C1 segment of cervical spinal cord (tissue), 14 donors: ENCODE measurements around the gene LCK.

ENCODE experiments used
- DNase-seq, 14 donors: peaks; one replicate each; lab custom pipeline; 2025; lab: John Stamatoyannopoulos, UW

The LCK gene

DNA sequence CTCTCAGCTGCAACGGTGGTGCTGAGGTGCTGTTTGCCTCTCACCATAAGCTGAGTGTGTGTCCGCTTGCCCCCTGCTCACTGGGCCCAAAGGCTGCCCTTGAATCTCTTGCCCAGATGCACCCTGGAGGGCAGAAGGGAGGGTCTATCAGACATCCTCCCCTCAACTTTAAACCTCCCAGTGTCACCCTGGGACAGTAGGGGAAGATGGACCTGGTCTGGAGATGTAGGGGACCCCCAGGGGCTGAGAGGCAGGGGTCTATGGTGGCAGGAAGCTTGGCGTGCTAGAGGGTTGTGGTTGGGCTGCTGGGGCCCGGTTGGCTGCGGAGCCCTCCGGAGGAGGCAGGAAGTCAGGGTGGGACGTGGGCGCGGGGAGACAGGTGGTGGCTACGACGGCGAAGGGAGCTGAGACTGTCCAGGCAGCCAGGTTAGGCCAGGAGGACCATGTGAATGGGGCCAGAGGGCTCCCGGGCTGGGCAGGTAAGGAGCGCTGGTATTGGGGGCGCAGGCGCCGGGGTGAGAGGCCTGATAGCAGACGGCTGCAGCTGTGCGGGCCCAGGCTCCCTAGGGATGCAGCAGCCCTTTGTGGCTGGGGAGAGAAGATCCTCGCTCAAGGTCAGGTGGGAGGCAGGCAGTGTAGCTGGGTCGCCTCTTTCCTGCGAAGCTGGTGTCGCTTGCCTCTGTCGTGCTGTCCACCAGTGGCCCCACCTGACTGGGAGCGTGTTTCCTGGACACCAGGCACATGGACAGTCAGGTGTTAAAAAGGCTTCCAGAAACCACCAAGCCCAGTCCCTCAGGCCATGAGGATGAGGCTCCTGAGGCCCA is at the start of gene LCK:
LCK (plus strand) TSS at position 373 of the 824 bp plus-strand sequence. CDS start 23,065 bp downstream, outside the sequence.
- DNase-seq = no peak

DNA sequence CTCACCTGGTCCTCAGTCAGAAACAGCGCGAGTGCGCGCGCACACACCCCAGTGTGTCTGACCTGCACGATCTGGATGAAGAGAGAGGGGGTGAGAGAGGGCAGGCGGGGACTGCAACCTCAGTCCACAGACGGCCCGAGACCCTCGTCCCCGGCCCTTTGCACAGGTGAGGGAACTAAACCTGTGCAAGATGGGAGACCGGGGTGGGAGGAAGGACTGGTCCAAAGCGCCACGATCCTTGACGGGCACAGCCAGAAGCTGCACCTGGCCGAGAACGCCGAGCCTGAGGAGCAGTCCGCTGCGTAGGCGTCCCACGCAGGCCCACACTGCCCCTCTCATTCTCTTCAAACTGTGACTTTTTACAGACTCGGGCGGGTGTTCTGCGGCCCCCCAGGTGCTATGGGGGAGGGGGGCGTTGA is 46.1 kb upstream of the LCK start:
- DNase-seq = no peak

DNA sequence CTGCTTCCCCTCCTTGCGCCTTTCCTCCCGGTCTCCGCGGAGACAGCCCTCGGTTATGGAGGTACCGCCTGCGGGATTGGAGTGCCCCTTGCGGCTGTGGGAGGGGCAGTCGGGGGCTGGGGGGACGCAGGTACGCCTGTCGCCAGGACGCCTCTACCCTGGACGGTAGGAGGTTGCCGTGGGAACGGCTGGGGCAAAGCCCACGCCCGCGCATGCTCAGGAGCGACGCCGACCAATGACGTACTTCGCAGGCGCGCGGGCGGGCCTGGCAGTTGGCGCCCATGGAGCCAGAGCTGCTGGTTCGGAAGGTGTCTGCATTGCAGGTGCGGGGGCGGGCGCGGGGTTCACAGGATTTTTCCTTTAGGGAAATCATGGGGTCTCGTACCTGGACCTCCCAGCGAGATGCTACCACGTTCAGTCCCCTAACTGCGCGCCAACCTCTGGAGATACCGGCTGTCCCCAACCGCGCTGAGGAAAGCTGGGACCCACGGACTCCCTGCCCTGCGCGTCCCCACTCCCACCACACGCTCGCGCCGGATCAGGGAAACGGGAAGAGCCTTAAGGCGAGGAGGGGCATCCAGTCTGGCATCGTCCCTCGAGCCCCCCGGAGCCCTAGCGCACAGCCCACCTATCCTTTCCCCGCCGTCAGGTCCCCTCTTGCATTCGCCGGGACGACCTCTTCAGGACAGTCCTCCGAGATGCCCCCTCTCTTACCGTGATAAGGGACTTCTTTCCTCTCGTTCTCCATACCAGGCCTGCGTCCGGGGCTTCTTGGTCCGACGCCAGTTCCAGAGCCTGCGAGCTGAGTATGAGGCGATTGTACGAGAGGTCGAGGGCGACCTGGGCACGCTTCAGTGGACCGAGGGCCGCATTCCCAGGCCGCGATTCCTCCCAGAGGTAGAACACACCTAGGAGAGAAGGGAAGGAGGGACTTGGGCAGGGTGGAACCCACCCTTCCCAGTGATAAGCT is 45.4 kb upstream of the LCK start, which contains the start of gene IQCC:
IQCC (plus strand) TSS at position 271 of the 970 bp plus-strand sequence; CDS start at position 282, 11 bp downstream.
- peak in 13 of 14 donors; percentile 9 to 88 (median 73) for DNase-seq

DNA sequence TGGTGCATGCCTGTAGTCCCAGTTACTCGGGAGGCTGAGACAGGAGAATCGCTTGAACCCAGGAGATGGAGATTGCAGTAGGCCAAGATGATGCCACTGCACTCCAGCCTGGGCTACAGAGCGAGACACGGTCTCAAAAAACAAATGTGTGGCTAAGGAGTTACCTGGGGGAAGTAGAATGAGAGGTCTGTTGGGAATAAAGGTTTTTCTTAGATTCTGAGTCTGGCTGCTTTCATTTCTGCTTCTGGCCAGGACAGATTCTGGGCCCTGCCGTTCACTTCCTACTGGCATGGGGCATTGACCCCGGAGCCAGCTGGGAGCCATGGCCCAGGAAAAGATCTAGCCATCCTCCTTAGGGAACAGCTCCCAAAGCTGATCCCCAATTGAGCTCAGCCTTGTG is 42.6 kb upstream of the LCK start:
- DNase-seq = no peak

DNA sequence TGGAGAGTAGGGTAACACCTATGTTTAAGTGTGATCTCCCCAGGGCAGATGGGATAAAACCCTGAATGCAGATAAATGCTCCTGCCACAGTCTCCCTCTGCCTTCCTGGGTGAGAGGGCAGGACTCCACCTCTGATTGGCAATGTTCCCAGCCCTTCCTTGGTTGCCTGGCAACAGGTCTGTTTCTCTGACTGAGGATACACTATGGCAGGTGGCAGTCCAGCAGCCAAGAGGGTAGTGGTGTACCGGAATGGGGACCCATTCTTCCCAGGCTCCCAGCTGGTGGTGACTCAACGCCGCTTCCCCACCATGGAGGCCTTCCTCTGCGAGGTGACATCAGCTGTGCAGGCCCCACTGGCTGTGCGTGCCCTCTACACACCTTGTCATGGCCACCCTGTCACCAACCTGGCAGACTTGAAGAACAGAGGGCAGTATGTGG is 42.2 kb upstream of the LCK start, which contains the start of gene DCDC2B:
DCDC2B (plus strand) TSS at position 199 of the 438 bp plus-strand sequence; CDS start at position 204, 5 bp downstream.
- DNase-seq = peak in 1 of 14 donors; percentile 14

DNA sequence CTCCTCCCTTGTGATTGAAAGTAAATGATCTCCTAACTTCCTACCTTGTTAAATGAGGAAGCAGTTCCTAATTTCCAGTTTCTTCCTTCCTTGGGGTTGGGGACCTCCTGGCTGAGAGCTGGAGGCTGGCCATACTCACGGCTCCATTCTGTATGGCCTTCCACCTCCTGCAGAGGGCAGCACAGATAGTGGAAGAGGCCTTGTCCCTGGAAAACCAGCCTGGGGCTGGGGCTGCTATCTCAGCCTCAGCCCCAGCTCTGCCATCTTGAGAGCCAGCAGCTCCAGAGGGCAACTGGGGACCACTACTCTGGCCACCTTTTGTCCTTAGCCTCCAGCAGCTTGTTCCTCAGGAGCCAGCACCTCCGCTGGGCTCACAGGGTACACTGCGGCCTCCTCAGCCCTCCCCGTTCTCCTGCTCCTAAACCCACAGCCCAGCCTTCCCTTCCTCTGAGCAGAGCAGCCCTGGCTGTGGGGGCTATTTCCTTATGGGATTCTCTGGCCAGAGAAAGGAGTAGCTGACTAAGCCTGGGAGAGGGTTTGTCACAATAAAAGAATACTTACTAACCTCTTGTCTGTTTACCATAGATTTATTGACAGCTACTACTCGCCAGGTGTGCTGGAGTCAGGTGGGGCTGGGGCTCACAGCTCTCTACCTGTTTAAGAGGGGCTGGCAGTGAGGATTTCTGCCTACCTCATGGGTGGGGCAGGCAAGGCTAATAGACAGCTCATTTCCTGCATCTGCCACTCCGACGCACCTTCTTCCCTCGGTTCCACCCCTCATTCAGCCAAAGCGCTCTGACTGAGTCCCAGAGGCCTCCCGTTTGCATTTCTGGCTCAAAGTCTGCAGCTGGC is 35.2 kb upstream of the LCK start:
- DNase-seq = peak in 7 of 14 donors; percentile 4 to 39 (median 18)

DNA sequence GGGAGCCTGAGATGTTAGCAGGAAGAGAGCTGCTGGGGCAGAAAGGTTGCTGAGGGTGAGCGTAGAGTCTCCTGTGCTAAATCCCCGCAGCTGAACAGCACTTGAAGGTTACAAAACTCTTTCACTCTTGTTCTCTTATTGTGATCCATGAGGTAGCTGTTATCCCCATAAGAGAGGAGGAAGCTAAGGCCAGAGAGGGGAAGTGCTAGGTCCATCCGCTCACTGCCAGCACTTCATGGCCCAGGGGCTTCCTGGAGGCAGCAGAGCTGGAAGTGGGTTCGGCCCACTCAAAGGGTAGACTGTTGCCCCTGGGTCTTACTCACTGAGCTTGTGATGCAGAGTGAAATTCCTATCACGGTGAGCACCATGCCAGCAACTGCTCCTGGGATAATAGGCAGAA is 34.5 kb upstream of the LCK start:
- DNase-seq = no peak

DNA sequence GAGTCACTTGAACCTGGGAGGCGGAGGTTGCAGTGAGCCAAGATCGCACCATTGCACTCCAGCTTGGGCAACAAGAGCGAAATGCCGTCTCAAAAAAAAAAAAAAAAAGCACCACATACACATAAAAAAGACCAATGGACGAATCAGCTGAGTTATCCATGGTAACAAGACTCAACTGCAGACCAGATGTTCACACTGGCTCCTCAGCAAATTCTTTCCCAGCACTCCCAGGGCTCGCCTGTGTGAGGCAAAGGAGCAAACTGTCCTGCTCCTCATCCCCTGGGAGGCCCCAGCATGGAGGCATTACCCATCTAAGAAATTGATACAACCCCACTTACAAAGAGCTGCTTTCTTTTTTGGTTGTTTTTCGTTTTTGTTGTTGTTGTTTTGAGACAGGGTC is 32.0 kb upstream of the LCK start:
- DNase-seq = no peak

DNA sequence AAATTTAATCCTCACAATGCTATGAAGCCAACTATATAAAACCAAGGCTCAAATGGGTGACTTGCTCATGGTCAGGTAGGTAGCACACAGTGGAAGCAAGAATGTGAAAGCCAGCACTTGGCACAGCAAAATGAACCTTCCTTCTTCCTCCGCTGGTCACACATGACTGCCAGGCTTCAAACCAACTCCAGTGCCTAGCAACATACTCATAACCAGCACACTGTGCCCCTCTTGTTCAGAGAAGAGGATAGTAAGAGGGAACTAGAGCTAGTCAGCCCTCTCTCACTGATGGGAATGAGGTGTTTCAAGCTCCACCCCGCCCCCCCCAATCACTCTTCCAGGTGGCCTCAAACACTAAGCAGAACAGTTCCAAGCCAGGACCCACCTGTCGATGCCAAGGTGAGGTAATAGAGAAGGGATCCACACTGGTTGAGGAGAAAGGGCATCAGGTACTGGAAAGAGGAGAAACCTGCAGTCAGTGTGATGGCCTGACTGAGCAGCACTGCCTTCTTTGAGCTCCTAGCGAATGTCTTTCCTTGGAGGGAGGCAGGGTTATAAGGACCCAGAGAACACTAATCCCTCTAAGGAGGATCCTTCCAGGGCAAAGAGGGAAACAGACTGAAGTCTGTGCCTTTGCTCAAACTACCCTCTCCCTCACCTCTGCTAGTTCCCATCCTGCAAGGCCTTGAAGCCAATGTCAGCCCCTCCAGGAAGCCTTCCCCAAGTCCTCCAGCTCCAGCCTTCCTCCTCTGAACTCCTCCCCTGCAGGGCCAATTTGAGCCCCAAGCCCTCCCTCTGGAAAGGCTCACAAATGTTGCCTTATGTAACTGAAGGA is 30.1 kb upstream of the LCK start:
- DNase-seq = no peak

DNA sequence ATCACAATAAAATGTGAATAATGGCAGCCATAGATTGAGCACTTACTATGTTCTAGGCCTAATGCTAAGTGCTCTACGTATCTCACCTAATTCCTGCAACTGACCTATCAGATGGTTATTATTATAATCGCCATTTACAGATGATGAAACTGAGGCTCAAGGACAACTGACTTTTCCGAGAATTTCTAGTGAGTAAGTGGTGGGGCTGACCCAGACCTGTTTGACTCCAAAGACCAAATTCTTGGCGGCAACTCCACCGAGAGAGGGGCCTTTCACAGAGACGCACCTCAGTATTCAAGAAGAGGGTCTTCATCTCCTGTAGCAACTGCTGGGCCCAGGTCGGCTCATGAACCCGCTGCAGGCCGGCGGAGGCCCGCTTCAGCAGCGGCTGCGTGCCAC is 29.5 kb upstream of the LCK start:
- no peak for DNase-seq

DNA sequence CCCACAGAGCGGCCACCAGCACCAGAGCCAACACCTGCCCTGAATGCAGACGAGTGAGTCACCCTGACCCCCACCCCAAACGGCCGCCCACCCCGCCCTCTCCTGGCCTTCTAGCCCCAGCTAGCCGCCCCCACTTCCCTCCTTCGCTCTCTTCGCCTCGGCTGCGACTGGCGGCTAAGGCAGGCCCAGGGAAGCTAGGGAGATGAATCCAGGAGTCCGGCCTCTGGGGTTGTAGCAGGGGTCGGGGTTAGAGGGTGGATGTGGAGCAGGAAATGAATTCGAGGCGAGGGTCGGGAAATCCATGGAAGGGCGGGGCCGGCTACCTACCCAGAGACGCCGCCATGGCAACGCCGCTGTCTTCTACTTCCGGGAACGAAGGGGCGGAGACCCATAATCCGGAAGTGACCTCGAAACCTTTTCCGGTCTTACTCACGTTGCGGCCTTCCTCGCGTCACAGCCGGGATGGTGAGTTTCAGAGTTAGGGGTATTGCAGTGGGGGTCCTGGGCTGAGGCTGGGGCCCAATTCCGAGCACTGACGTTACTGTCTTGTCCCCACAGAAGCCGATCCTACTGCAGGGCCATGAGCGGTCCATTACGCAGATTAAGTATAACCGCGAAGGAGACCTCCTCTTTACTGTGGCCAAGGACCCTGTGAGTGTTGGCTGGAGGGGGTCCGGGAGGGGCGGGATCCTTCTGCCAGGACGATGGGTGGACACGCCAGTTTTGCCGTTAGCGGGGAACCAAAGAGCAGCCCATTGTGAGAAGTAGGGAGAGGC is 28.9 kb upstream of the LCK start, which contains the start of the genes EIF3I and TMEM234:
EIF3I (plus strand) TSS at position 428 of the 776 bp plus-strand sequence; CDS start at position 463, 35 bp downstream.
TMEM234 (minus strand) TSS at position 374 of the 776 bp plus-strand sequence; CDS start at position 343, 31 bp downstream.
- DNase-seq = peak in 13 of 14 donors; percentile 33 to 90 (median 87)

DNA sequence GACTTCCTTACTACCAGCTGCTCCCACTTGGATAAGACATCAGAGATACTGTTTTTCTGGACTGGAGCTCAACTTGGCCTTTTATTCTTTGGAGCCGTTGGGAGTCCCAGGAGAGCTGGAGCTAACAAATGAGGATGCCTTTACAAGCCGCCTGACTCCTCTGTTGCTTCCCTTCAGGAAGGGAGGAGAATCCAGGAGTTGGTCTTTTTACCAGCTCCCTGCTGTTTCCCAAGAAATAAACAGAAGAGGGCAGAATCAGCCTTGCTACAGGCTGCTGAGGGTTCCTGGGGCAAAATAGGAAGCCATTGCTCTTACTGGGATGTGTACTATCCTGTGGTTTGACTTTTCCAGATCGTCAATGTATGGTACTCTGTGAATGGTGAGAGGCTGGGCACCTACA is 27.4 kb upstream of the LCK start:
- no peak for DNase-seq

DNA sequence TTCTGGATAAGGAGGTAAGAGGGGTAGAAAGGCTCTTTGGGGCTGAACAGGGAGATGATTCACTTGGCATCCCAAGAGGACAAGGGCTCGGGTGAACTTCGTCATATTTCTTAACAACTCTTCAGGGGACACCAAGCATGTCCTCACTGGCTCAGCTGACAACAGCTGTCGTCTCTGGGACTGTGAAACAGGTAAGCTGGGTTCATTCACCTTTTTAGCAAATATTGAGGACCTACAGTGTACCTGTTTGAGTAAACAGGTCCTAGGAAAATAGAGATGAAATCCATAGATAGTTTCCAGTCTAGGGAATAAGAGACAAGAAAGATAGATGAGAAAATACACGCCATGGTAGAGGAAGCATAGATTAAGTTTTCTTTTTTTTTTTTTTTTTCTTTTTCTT is 26.8 kb upstream of the LCK start:
- no peak for DNase-seq

DNA sequence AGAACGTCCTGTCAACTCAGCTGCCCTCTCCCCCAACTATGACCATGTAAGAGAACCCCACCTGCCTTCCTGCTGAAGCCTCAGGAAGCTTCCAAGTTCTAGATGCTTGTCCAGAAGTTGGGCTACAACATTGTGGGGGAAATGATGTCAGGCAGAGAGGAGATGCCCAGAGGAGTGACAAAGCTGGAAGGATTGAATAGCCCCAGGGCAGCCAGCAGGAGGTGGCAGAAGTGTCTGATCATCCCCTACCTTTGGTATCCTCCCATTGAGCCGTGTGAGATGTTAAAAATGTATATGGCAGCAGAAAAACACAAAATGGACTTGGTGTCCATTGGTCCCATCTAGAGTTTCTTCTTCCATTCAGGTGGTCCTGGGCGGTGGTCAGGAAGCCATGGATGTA is 22.3 kb upstream of the LCK start:
- DNase-seq = no peak

DNA sequence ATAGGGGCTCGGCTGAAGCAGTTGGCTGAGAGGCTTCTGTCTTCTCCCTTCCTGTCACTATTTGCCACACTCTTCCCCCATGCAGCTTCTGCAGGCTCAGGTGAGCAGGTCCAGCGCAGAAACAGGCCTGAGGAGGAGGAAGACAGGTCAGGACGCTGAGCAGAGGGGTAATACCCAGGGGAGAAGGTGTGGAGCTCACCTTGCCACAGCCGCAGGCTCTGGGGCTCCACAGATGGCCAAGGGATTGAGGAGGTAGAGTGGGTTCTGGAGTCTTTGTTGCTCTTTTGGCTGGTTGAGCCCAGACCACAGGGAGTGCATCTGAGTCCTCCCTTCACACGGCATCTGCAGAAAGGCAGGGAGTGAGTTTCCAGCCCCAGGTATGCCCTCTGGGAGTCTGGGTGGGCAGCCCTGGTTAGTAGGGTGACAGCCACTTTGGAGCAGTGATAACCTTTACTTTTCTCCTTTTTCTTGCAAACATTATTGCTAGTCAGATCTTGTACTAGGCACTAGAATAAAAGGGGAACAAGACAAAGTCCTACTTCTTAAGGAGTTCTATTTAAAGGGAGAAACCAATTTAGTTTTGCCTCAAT is 19.1 kb upstream of the LCK start:
- DNase-seq = no peak

DNA sequence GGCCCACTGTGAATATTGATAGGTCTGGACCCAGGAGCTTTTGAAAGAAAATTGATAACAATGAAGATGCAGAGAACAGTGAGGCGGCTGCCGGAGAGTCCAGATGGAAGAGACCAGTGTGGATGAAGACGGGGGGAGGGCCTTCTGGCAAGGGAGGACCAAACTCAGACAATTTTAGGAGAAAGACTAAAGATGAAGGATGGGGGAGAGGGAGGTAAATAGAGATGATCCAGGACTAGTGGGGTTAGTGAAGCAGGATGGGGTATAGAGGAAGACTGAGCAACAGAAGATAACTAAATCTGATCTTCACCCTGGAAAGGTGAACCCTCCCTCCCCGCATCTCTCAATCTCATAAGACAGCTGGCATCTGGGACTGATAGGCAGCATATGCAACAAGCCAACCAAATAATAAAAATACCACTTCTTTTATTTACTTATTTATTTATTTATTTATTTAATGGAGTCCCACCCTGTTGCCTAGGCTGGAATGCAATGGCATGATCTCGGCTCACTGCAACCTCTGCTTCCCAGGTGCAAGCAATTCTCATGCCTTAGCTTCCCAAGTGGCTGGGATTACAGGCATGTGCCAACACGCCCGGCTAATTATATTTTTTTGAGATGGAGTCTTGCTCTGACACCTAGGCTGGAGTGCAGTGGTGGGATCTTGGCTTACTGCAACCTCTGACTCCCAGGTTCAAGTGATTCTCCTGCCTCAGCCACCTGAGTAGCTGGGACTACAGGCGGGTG is 18.3 kb upstream of the LCK start:
- no peak for DNase-seq

DNA sequence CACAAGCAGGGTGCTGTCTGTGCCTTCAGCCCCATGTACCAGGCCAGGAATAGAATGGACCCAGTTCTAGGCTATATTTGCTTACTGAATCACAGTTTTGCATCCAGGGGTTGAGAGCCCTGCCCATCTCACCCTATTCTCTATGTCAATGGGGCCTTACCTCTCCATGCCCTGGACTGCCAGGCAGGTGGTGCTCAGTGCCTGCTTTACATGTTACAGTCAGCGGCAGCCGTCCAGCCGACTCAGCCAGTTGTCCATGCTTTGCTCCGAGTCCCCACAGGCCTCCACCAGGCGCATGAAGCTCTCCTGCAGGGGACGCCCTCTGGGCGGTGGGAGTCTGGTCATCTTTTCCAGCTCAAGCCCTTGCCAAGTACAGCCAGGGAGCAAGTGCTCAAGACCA is 16.3 kb upstream of the LCK start:
- no peak for DNase-seq

DNA sequence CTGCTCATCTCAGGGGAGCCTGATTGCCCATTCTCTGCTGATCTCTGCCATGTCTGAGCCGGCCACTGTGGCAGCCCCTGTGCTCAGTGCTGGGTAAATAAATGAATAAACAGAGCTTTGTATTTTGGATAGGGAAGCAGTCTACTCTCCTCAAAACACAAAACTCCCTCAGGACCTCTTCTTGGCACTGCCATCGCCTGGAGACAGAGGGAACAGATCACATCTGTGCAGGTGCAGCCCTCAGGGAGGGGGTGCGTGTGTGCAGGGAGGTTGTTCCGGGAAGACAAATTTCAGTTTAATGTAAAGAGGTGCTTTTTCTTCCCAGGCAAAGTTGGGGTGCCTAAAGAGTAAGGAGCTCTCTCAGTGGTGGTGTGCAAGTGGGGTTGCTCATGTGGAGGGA is 11.7 kb upstream of the LCK start:
- DNase-seq = peak in 1 of 14 donors; percentile 23
